NCI-H1694 (cell line): ENCODE data around the gene ARL2BP.

Source experiments
- DNase-seq: peaks from one replicate; lab custom pipeline; 2025; lab: John Stamatoyannopoulos, UW

Gene ARL2BP

DNA sequence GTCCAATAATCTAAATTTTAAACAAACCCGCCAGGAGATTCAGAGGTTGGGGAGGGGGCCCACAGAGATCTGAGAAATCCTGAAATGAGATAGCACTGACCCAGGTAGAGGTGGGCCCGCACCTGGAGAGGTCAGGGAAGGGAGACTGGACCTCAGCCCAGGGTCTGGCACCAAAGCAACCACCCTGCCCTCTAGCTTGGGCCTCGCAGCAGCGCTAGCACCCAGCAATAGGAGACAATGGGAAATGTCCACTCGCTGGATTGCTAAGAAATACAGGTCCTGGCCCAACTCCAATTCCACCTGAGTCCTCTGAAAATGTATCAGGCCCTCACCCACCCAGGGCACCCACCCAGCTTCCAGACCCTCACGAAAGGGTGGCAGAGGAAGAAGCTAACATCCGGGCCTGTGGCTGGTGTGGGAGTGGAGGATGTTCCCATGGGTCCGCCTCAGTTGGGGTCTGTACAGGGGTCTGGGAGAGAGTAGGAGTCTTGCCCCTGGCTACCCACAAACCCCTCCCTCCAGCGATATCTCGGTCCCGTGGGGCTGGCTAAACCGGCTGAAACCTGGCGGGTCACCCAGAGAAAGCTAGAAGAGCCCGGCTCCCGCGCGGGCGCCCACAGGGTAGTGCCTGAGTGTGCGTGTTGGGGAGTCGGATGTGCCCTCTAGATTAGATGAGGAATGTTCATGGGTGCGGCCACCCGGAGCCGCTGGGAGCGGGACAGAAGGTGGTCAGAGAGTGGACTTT, 38.3 kb downstream of the ARL2BP start:
- no peak for DNase-seq

DNA sequence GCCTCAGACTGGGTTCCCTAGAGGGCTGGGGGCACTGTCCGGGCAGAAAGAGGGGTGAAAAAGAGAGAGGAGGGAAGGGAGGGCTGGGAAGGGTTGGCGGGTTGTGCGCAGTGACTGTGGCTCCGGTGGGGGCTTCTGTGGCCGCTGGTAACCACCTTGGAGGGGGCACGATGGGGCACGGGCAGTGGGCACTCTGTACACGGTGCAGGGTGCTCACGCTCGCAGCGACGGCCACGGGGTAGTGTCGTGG, 38.8 kb downstream of the ARL2BP start:
- no peak for DNase-seq

DNA sequence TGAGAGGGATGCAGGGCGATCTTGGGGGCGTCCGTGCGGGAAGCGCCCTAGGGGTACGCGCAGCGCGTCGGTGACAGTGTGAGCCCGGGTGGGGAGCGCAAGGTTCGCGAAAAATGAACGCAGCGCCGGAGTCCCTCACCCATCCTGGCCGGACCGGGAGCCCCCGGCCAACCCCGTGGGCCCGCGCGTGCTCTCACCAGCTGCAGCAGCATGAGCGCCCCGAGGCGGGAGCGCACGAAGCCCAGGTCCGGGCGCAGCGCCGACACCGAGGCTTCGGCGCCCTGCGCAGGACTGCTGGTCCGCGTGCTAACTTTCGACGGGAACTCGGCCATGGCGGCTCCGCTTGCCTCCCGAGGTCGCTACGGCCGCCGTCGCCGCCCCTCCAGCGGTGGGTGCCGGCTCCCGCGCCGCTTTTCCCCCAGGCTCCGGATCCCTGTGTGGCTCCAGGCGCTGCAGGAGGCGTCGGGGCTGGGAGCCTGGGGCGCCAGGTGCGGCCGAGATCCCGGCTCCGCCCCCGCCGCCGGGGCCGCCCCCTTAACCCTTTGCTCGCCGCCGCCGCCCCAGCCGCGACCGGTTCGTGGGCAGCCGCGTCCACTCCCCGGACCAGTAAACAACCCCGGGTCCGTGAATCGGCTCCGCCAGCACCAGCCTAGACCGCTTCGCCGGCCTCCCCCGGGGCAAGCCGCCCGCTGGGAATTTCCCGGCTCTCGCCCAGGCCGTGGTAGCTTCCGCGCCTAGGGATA, 39.3 kb downstream of the ARL2BP start, which contains the start of gene PLLP:
Gene PLLP, minus strand, starts transcription at position 464 of the 743 bp plus-strand sequence. Its CDS starts 132 bp downstream, at position 332.
- DNase-seq = no peak

GRCh38 chr16:57284952-57285363, 39.9 kb downstream of the ARL2BP start:
- DNase-seq = no peak

DNA sequence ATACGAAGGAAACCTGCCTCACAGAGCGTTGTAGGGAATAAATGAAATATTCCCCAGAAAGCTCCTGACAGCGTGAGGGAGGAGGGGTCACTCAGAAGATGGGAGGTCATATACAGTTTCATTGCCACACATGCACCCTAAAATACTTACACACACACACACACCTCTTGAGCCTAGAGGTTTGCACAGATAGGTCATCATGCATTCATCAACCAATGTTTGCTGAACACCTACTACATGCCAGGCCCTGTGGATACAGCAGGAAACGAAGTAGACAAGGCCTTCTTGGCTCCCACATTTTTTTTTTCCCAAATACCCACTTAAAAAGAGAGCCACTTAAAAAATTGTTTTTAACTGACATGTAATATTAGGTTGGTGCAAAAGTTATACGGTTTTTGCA, 40.3 kb downstream of the ARL2BP start:
- no peak for DNase-seq

GRCh38 chr16:57289391-57290257, 44.6 kb downstream of the ARL2BP start:
- DNase-seq = no peak

DNA sequence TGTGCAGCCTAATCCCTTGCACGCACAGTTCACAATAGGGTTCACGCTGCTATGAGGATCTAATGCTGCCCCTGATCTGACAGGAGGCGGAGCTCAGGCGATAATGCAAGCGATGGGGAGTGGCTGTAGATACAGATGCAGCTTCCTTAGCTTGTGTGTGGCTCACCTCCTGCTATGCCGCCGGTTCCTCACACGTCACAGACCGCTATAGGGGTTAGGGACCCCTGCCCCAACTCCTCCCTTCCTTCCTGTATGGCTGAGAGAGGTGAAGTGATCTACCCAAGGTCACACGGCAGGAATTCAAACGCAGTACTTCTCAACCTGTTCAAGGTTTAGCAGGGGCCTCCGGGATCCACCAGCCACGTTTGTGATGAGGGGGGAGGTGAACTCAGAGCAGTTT, 52.8 kb downstream of the ARL2BP start:
- no peak for DNase-seq

GRCh38 chr16:57299009-57299718, 54.1 kb downstream of the ARL2BP start:
- peak; percentile 55 for DNase-seq

DNA sequence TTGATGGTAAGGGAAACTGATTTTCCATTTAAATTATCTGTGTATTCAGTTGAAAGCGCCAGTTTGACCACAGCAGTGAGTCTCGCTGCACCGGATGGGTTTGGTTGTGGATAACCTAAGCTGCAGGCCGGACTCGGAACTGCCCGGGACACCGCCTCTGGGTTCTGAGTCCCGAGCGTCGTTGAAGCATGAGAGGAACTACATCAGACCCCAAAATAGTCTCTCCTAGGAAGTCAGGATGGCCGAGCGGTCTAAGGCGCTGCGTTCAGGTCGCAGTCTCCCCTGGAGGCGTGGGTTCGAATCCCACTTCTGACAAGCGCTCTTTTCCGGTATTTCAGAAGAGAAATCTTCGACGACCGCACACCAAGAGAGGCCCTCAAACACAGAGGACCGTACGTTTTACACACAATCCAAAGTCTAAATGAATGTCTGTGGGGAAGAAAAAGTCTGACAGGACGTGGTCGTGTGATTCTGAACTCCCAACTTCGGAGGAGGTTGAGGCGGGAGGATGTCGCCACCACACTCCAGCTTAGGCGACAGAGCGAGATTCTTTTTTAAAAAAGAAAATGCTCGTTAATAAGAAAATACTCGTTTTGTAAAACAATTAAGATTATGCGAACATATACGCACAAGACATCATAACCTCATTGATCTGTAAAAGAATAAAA, 54.8 kb downstream of the ARL2BP start:
- peak; percentile 91 for DNase-seq

DNA sequence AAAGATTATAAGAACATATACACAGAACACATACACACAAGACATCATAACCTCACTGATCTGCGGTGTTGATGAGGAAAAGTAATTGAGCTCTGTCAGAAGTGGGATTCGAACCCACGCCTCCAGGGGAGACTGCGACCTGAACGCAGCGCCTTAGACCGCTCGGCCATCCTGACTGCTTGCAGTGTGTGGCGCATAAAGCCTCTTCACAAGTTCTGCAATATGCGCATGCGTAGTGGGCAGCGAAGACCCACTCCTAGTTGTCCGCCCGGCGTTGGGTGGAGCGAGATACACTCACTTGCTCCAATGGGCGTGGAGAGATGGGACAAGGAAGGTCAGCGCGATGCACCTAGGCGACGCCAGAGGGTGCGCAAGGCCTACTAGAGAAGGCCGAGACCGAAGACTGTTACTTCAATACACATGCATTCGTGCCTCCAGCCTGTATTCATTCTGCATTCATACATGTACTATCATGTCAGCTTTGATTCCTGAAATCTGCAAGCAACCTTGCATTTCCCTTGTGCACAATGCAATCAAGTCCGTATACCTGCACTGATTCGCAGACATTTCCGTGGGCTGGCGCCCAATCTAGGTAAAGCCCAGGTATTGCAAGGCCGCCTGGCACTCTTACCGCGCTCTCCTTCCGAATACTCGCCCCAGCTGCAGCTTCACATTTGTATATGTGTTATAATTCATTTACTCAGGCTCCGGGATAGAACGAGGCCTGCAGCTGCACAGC, 55.5 kb downstream of the ARL2BP start:
- peak; percentile 98 for DNase-seq

DNA sequence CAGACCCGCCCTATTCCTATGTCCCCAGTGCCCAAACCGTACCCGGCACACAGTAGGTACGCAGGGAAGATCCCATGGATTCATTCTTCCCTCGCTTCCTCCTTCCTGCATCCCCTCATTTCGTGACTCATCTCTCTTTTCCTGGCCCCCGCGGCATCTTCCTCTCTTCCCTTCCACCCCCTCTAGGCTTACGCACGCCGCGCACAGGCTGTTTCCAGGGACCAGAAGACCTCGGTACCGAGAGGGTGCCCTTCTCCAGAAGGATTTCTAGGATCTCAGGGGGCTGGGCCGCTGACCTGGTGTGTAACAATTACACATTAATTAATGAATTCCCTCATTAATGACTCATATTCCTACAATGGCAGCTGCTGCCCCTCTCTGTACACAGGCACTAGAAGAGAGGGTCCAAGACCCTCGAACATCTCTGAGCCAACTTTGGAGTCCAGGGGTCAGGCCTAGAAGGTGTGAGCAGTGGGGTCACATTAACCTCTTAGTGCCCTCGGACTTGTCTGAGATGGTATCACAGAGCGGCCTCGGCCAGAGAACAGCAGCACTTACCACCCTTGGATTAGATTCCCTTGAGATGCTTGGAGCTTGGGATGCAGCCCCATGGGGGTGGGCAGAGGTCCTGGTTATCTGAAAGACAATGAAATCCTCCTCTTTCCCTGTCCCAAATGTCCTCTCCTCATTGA, 56.2 kb downstream of the ARL2BP start:
- DNase-seq = no peak
